Superior temporal gyrus (tissue), 1 donor: ENCODE data around the gene C1QL2.

ENCODE experiments used
- DNase-seq: peaks from one replicate; pipeline ENCODE4 v3.0.0-alpha.2; 2016; ENCODE audit errors: extremely low spot score

The C1QL2 gene

GRCh38 chr2:119158563-119159347 is at the start of gene C1QL2:
TSS of gene C1QL2 (minus strand) at chr2:119158751. CDS start at chr2:119158269, 482 bp downstream.
- no peak for DNase-seq

- DNase-seq: no peak
Measured at GRCh38 chr2:119207447-119207846, 48.9 kb upstream of the C1QL2 start.

DNA sequence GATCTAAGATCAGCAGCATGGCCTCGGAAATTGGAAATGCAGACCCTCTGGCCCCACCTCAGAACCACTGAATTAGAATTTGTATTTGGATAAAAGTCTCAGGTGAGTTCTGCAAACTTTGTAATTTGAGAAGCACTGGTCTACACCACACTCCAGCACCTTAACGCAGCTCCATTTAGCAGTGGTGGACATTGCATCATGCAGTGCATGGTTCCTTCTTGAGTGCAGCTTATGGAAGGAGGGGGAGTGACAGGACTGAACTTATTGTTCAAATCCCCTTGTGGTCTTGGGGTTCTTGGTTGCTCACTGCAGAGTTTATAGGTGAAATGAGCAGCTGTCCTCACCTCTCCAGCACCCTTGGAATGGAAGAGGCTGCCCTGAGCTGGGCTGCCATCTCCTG is 47.6 kb upstream of the C1QL2 start:
- no peak for DNase-seq

DNA sequence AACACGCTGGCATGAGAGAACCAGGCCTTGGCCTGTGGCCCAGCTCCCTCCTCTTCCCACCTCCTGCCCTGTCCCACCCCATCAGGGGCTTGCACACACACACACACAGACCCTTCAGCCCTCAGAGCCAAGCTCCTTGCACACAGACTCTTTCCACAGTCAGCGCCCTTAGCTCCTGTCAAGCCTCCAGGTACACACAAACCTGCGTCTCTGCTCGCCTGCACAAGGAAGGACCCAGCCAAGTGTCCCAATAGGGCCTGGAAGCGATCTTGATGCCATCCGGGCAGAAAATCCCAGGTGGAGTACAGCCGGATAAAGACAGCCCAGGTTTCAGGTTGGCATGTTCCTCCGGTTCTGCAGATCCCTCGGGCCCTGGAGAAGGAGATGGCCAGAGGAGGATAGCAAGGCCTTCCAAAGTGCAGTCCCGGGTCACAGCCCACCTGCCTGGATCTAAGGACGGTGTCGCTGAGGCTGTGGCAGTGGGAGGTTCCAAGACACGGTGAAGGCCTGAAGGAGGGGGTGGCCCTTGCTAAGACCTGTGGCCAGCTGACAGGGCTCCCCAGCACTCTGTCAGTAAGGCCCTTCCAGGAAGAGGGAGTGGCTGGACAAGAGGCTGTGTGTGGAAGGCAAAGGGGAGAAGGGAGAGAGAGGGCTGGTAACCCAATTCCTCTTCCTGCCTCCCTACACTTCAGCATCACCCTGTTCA is 46.6 kb upstream of the C1QL2 start:
- DNase-seq: no peak

DNA sequence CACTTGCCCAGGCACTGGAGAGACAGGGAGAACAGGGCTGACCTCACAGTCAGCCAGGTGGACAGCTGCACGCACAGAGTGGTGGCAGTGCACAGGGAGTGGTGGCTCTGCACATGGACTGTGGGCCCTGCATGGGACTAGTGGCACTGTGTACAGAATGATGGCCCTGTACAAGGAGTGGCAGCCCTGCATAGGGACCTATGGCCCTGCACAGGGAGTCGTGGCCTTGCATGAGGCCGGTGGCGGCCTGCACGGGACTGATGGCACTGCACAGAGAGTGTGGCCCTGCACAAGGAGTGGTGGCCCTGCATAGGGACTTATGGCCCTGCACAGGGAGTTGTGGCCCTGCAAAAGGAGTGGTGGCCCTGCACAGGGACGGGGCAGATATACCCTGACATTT is 46.0 kb upstream of the C1QL2 start:
- no peak for DNase-seq

- no peak for DNase-seq
Measured at GRCh38 chr2:119202610-119203310, 44.2 kb upstream of the C1QL2 start.

DNA sequence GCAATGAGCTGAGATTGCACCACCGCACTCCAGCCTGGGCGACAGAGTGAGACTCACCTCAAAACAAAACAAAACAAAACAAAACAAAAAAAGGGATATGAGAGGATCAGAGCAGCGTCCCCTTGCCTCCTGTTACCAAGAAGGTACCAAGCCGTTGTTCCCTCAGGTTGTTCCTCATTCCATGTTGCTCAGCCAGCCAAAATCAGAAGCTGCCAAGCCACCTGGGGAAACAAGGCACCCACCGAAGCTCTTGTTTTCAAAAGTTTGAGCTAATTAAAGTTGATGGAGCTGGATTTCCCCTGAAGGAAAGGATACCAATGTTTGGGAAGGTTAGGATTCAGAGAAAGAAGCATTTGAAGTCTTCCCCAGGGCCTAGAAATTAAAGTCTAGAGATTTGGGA is 43.3 kb upstream of the C1QL2 start:
- no peak for DNase-seq

DNA sequence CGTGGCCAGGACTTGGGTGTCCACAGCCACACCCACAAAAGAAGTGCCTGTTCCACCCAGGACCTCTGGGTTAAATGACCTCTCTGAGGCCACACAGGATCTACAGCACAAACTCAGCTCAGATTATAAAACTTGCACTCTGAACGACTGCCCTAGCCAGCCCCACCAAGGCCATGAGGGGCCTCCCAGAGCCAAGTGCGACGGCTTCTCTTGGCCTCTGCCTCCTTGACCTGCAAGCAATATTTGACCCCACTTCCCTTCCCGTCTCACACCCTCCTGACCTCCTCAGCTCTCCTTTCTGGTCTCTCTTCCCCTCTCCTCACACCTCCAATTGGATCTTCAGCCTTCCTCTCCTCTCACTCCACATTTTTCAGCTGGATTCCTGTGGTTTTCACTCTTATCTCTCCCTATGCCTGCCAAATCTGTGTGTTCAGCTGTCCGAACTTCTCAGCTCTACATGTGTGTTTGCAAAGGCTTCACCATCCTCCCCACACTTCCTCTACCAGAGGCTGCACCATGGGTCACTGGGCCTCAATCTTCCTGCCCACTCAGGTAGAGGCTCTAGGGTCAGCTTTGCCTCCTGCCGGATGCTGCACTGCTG is 39.8 kb upstream of the C1QL2 start:
- no peak for DNase-seq

GRCh38 chr2:119197529-119198239 is 39.1 kb upstream of the C1QL2 start:
- DNase-seq: no peak

GRCh38 chr2:119197126-119197405 is 38.5 kb upstream of the C1QL2 start:
- DNase-seq: no peak

- DNase-seq: no peak
Measured at GRCh38 chr2:119196301-119197125, 38.0 kb upstream of the C1QL2 start.

GRCh38 chr2:119195887-119196286 is 37.3 kb upstream of the C1QL2 start:
- DNase-seq: no peak

- no peak for DNase-seq
Measured at GRCh38 chr2:119195001-119195400, 36.5 kb upstream of the C1QL2 start.

DNA sequence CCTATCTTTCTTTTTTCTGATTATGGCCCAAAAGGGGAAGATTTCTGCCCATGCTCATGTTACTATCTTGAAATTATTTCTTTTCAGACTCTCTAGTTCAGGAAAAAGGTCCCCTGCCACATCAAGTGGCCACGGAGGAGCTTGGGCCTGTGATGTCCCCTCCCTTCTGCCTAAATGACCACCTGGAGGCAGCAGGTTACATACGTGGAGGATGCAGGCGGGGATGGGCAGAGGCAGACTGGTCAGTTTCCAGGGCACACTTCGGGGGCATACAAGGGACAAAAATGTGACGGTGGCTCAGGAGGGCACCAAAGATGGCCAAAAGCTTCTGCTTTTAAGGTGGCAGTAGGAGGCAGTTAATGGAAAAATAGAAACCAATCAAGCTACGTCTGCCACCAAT is 34.3 kb upstream of the C1QL2 start:
- DNase-seq: no peak

GRCh38 chr2:119190321-119191111 is 32.0 kb upstream of the C1QL2 start:
- DNase-seq: no peak

- no peak for DNase-seq
Measured at GRCh38 chr2:119184512-119184911, 26.0 kb upstream of the C1QL2 start.

GRCh38 chr2:119181791-119182445 is 23.4 kb upstream of the C1QL2 start:
- DNase-seq: no peak

- DNase-seq: no peak
Measured at GRCh38 chr2:119181391-119181790, 22.8 kb upstream of the C1QL2 start.

DNA sequence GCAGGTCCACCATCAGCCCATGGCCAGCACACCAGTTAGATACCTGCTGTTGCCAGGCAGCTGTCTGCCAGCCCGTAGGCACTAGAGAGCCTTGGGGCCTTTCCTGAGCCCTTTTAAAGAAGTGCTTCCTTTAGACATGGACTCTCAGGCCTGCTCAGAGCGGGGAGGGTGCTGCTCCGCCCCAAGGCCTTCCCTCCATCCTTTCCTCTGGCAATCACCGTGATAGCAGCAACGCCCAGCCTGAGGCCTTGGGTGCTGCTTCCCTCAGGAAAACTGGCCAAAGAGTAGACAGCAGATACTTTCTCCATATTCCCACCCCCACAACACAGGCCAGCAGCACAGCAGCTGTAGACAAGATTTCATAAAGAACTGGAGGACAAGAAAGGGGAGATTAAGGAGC is 22.3 kb upstream of the C1QL2 start:
- DNase-seq: no peak

GRCh38 chr2:119179991-119180390 is 21.4 kb upstream of the C1QL2 start:
- DNase-seq: no peak
